Measurements from ENCODE around the gene MINDY4B. TPM values are rescaled to one million over a fixed set of nuclear protein-coding genes. Genes with fewer than 3 reads are reported as not detected.

The MINDY4B gene
- total and polyA plus RNA-seq, 2 experiments from 2014 or later, result not detected

DNA sequence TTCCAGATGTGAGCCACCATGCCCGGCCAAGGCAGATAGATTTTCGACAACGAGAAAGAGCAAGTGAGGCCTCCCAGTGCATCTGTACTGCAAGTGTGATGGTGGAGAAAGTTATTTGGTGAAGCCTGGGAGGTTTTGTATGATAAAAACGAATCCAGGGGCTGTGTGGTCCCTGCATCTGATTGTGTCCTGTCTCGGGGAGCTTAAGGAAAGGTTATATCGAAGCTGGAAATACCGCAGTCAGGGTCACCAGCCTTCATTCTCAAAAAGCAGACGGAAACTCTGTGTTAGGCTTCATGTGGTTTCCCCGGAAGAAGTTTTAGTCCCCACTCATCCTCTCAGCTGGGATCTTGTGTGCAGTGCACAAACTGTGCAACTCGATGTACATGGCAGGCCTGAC is 3.4 kb downstream of the MINDY4B start:
- ATAC-seq (no peak), DNase-seq (ENCODE audit: low spot score) (no peak)
- Histone ChIP-seq H4K20me1 (replicated peaks; ENCODE audit: insufficient read depth) (no peaks in the 10 kb centered on the region), H3K36me3 (ENCODE audit: insufficient read depth) (no peaks in the 10 kb centered on the region), H3K9me2 (ENCODE audit: insufficient read depth) (0 out of 2 replicates have a peak, but pooled peaks cover 7% of the 10 kb centered on the region), H2AFZ (no peak overlapping the region), H3K79me2 (replicated peaks; ENCODE audit: insufficient read depth) (no peaks in the 10 kb centered on the region), H3K27me3 (ENCODE audit: insufficient read depth) (no peaks in the 10 kb centered on the region), H3F3A (replicated peaks; ENCODE audit: low read depth) (no peaks in the 10 kb centered on the region), H3K4me3 (no peak overlapping the region), H3K4me1 (ENCODE audit: insufficient read depth) (no peaks in the 10 kb centered on the region), H3K27ac (ENCODE audit: low read depth) (no peak overlapping the region), H3K4me2 (no peak overlapping the region)
- Mint-ChIP-seq H3K27me3 (ENCODE audit: insufficient read depth, low read depth, poor library complexity) (peaks cover 3% of the 10 kb centered on the region), H3K9me3 (no peaks in the 10 kb centered on the region), H3K27ac (no peak overlapping the region), H3K4me1 (peaks cover 5% of the 10 kb centered on the region), H3K36me3 (ENCODE audit: low read depth) (no peaks in the 10 kb centered on the region), H3K4me3 (no peak overlapping the region)
- TF ChIP-seq ZNF462 (CRISPR knock-in tag; IDR thresholded peaks at IDR 0.05) (no peak), NANOG (IDR thresholded peaks at IDR 0.05; ENCODE audit: borderline replicate concordance) (no peak), EZH2phosphoT487 (IDR thresholded peaks at IDR 0.05; ENCODE audit: unreplicated experiment) (no peak), ZNF114 (CRISPR knock-in tag; IDR thresholded peaks at IDR 0.05) (no peak), STAT1 (IDR thresholded peaks at IDR 0.05; ENCODE audit: unreplicated experiment) (no peak), ZNF331 (CRISPR knock-in tag; IDR thresholded peaks at IDR 0.05; ENCODE audit: low read depth) (no peak), CTCF (conservative IDR thresholded peaks at IDR 0.05; ENCODE audit: low read depth in 2 of 2) (no peak)

Data from GM23338 (cell line).